Measurements from ENCODE around the gene VSTM2L. TPM values are rescaled to one million over a fixed set of nuclear protein-coding genes. Genes with fewer than 3 reads are reported as not detected.

VSTM2L gene
- total and polyA plus RNA-seq, 7 donors: 0.05 to 2.8 (median 0.84) TPM

- ATAC-seq: no peak
- no peaks in the 10 kb centered on the region for H3K9me3 ChIP-seq
- TF ChIP-seq CTCF (IDR thresholded peaks at IDR 0.05): no peak
- DNase-seq: no peak
- H3K27ac ChIP-seq: no peak overlapping the region
- no peaks in the 10 kb centered on the region for H3K4me1 ChIP-seq
- H3K36me3 ChIP-seq (ENCODE audit: insufficient read depth in 1 of 2, low read depth in 1 of 2): no peaks in the 10 kb centered on the region
- WGBS, 3 donors: 93 to 97% (median 95%) methylated on average over 9 of the region's 9 CpGs
- intact Hi-C loops (cut with DNase I): no loop called here
- no peak overlapping the region for H3K4me3 ChIP-seq
- H3K27me3 ChIP-seq (ENCODE audit: insufficient read depth in 3 of 3, low read length in 2 of 3): no peaks in the 10 kb centered on the region
Observed at GRCh38 chr20:37938954-37939353, 36.0 kb downstream of the VSTM2L start.

GRCh38 chr20:37939701-37940560, 37.0 kb downstream of the VSTM2L start:
- no peak for ATAC-seq
- TF ChIP-seq CTCF (IDR thresholded peaks at IDR 0.05): no peak
- DNase-seq: no peak
- no peaks in the 10 kb centered on the region for H3K36me3 ChIP-seq (ENCODE audit: insufficient read depth in 1 of 2, low read depth in 1 of 2)
- no peak overlapping the region for H3K27ac ChIP-seq
- intact Hi-C loops (cut with DNase I): no loop called here
- peaks cover 0 to 2% (median 0%) of the 10 kb centered on the region in 3 donors for H3K27me3 ChIP-seq (ENCODE audit: insufficient read depth in 3 of 3, low read length in 2 of 3)
- 75 to 77% (median 76%) methylated on average over 25 of the region's 25 CpGs for WGBS, 3 donors
- H3K4me1 ChIP-seq: no peaks in the 10 kb centered on the region
- H3K4me3 ChIP-seq: no peak overlapping the region
- H3K9me3 ChIP-seq: no peaks in the 10 kb centered on the region

GRCh38 chr20:37940858-37941257, 37.9 kb downstream of the VSTM2L start:
- no peaks in the 10 kb centered on the region for H3K9me3 ChIP-seq
- peaks cover 0 to 2% (median 0%) of the 10 kb centered on the region in 3 donors for H3K27me3 ChIP-seq (ENCODE audit: insufficient read depth in 3 of 3, low read length in 2 of 3)
- no peak overlapping the region for H3K27ac ChIP-seq
- 77 to 86% (median 81%) methylated on average over 6 of the region's 6 CpGs for WGBS, 3 donors
- H3K4me1 ChIP-seq: no peaks in the 10 kb centered on the region
- no peaks in the 10 kb centered on the region for H3K36me3 ChIP-seq (ENCODE audit: insufficient read depth in 1 of 2, low read depth in 1 of 2)
- intact Hi-C loops (cut with DNase I): no loop called here
- no peak for ATAC-seq
- DNase-seq: no peak
- TF ChIP-seq CTCF (IDR thresholded peaks at IDR 0.05): no peak
- no peak overlapping the region for H3K4me3 ChIP-seq

GRCh38 chr20:37941332-37941731, 38.4 kb downstream of the VSTM2L start:
- Histone ChIP-seq H3K27ac (no peak overlapping the region), H3K27me3 (ENCODE audit: insufficient read depth in 3 of 3, low read length in 2 of 3) (peaks cover 0 to 2% (median 0%) of the 10 kb centered on the region in 3 donors), H3K4me3 (no peak overlapping the region), H3K4me1 (no peaks in the 10 kb centered on the region), H3K9me3 (no peaks in the 10 kb centered on the region), H3K36me3 (ENCODE audit: insufficient read depth in 1 of 2, low read depth in 1 of 2) (no peaks in the 10 kb centered on the region)
- DNase-seq (no peak), ATAC-seq (no peak)
- intact Hi-C loops (cut with DNase I): no loop called here
- TF ChIP-seq CTCF (IDR thresholded peaks at IDR 0.05): no peak
- 60 to 66% (median 64%) methylated on average over 8 of the region's 8 CpGs for WGBS, 3 donors
